ENCODE data around the gene PLA2G3.

- TF ChIP-seq ZFP36 (IDR thresholded peaks at IDR 0.05; ENCODE audit: borderline replicate concordance, partially characterized antibody): no peak
- no peak for TF ChIP-seq POLR2A (IDR thresholded peaks at IDR 0.05; ENCODE audit: low read length)
- no peak for TF ChIP-seq RNF2 (IDR thresholded peaks at IDR 0.05; ENCODE audit: borderline replicate concordance, low read depth)
- no peak for TF ChIP-seq CTCF (IDR thresholded peaks at IDR 0.05)
- TF ChIP-seq MAFK (IDR thresholded peaks at IDR 0.05; ENCODE audit: partially characterized antibody): no peak
- no peak for TF ChIP-seq POLR2AphosphoS2 (conservative IDR thresholded peaks at IDR 0.05; ENCODE audit: low read length)
- no peak for TF ChIP-seq SMC3 (IDR thresholded peaks at IDR 0.05)
- no peak for TF ChIP-seq PHF8 (IDR thresholded peaks at IDR 0.05; ENCODE audit: borderline replicate concordance, low read depth)
- no peak for TF ChIP-seq CHD2 (IDR thresholded peaks at IDR 0.05; ENCODE audit: low read length, partially characterized antibody)
- no peak for TF ChIP-seq RAD21 (conservative IDR thresholded peaks at IDR 0.05 in 1 of 2, IDR thresholded peaks at IDR 0.05 in 1 of 2)
These were observed 21.1 kb upstream of the PLA2G3 start for GRCh38 chr22:31161386-31161785.

Measured in A549 (cell line).